GM18520 (cell line): ENCODE data around the gene RNPEPL1.

Experiments used
- ATAC-seq: cut with Tn5 transposase; IDR thresholded peaks from one replicate; pipeline ENCODE4 v1.9.1; 2021; ENCODE audit not compliant: unreplicated experiment

Gene RNPEPL1

DNA sequence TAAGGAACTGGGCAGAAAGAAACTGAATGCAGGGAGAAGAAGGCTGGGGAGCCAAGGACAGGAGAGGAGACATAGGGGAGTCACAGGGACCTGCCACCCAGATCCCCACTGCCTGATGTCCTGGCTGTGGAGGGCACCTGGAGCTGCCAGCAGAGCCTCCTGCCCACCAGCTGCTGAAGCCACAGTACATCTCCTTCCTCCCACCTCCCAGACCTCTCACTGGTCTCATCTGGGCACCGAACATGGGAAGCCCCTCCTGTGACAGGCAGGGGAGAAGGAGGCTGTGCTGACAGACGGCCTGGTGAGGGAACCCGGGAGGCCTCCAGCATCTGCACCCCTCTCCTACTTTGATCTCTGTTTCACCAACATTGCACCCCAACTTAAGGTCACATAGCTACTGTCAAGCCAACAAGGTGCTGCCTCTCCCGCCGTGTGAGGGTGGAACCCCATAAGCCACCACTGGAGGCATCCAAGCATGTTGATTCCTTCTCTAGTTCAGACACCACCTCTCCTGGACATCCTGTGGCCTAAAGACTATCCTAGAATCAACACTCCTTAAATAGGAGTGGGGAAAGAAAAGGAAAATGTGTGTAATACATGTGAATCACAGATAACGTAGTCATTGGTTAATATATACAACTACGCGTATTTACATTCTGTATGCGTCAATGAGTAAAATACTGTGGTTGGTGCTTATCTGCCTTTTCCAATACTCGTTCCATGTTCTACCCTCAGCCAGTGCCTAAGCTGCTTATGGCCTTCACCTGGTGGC is 3.5 kb upstream of the RNPEPL1 start:
- ATAC-seq = no peak

DNA sequence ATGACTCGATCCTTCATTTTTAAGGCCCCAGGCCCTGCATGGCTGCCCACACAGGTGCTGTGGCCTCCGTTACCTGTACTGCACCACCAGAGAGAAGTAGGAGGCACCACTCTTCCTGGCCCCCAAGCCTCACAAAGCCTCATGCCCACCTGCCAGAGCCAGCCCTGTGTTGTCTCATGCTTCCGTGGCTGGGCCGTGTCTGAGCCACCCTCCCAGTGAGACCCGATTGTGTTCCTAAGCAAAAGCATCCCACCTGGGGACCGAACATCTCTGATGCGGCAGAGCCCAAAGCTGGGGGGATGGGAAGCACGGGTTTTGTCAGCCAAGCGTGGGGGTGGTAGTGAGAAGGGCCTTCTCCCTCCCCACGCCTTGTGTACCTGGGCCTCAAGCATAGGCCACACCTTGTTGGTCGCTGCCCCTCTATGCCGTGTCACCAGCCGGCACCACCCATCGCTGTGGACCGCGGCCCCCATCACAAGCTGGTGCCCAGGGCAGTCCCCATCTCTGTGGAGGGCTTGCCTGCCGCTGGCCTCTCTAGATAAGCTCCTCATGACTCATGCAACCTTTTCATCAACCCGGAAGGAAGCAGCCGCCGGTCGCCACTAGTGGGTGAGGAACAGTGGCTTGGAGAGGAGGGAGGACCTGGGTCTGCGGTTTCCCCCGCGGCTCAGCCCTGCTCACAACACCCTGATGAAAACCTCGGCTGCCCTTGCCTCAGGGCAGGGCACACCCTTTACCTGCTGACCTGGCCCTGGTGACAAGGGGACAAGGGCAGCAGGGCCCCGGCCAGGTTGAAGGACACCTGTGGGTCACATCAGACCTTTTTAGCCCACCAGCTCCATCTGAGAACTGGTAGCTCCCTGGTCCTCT is 2.7 kb upstream of the RNPEPL1 start:
- ATAC-seq = peak; percentile 23

DNA sequence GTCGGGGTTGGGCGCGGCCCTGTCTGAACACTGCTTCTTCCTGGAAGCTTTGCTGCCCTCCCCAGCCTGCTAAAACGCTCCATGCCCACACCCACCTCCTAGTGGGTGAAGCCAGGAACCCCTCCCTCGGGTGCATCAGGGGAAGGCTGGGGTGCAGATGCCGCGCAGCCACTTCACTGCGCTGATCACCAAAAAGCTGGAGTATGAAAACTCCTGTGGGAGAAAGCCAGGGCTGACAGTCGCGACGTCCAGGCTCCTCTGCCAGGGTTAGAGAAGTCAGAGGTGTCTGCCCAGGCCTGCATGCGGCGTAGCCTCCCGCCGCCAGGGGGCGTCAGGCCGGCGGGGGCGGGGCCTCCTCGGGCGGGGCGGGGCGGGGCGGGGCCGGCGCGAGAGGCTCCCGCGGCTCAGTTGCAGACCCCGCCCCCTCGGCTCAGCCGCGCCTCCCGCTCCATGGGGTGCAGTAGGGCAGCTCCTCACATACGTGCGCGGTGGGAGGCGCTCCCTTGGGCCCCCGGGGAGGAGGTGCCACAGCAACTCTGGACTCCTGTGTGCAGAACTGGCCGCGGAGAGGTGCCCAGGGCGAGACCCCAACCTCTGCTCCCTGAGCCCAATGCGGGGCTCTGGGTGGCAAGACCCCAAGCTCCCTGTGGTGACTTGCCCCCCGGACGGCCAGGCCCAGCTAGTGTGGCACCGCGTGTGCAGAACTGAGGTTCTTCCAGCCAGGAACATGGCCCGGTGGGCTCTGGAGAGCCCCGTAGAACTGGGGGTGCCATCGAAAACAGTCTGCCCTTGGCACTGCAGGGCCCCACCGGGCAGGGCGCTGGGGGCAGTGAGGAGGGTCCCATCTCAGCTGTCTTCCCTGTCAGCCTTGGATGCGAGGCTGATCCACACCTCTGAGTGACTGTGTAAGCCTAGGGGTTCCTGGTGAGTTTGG is 1.8 kb upstream of the RNPEPL1 start:
- peak; percentile 21 for ATAC-seq

DNA sequence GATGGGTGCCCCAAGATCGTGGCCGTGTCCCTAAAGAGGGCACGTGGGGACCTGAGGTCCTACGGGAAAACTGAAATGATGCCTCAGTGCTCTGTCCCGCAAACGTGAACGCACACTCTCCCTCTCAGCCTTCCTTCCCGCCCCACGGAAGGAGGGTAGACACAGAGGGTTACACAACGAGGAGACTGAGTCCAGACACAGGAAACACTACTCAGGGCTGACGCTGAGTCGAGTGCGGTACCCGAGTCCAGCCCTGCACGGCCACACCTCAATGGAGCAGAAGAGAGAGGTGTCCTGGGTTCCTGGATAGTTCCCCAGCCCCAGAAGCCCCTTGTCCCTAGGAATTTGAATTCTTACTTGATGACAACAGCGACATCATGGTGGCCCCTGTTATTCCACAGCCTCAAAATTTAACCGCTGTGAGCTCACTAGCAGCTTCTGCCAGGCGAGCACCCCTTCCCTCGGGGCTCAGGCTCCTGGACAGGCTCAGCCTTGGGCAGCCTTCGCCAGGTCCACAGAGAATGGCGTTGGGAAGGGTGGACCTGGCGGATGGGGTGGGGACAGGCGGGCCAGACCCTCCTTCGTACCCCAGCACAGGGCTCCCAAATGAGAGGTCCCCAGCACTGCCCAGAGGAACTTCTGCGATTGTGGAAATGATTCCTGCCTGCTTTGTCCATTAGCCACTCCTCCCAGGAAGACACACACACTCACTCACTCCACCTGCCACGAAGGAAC is 980 bp upstream of the RNPEPL1 start:
- ATAC-seq = no peak

DNA sequence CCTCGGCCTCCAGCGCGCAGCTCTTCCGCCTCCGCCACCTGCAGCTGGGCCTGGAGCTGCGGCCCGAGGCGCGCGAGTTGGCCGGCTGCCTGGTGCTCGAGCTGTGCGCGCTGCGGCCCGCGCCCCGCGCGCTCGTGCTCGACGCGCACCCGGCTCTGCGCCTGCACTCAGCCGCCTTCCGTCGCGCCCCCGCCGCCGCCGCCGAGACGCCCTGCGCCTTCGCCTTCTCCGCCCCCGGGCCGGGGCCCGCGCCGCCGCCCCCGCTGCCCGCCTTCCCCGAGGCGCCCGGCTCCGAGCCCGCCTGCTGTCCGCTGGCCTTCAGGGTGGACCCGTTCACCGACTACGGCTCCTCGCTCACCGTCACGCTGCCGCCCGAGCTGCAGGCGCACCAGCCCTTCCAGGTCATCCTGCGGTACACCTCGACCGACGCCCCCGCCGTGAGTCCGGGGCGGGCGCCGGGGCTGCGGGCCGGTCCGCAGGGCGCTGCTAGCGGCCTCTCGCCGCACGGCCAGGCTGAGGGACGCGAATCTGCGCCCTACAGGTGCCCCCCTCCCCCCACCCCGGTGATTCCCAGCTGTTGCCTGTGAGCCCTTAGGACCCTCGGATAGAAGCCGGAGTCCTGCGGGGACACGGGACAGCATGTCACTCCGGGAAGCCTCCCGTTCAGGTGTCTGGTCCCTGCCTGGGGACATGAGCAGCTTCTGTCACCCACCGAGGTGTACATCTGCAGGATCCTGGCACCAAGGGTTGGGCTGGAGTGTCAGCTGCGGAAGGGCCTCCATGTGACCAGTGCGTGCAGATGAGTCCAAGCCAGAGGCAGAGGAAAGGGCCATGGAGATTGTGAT is 616 bp downstream of the RNPEPL1 start:
- peak; percentile 18 for ATAC-seq

DNA sequence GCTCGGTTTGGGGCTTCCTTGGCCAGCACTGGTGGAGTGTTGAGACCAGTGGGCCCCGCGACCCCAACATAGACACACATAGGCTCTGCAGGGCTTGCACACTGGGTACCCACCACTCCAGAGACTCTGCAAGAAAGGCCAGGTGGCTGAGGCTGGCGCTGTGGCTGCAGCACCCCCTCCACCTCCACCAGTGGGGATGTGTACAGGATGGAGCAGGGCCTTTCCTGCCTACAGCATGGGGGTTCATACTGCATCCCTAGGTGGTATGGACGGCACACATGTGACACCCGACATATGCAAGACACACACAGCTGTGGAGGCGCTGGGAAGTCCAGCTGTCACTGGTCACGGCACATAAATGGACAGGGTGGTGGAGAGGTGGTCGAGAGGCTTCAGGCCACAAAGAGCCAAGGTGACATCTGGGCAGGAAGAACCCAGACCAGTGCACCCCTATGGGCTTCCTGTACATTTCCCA is 1.3 kb downstream of the RNPEPL1 start:
- no peak for ATAC-seq

DNA sequence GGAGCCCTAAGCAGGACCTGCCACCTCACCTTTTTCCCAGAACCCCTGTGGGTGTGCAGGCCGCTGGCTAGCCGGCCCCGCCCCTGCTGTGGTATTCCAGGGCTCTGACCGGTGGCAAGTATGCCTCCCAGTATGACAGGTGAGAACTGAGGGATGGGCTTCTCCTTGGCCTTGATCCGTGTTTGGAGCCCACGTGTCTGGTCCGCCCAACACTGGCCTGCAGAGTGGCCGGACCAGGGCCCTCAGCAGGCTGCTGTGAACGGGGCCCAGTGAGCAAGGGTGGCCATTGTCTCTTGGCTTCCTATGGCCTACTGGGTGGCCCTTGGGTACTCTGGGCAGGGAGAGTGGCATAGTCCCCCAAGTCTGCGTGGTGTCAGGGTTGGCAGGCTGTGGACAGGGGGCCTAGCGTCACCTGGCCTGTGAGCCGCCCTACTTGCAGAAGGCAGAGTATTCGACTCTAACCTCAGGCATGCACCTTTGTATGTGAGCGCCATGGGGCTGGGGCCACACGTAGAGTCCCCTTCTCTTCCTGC is 1.8 kb downstream of the RNPEPL1 start:
- ATAC-seq = no peak

DNA sequence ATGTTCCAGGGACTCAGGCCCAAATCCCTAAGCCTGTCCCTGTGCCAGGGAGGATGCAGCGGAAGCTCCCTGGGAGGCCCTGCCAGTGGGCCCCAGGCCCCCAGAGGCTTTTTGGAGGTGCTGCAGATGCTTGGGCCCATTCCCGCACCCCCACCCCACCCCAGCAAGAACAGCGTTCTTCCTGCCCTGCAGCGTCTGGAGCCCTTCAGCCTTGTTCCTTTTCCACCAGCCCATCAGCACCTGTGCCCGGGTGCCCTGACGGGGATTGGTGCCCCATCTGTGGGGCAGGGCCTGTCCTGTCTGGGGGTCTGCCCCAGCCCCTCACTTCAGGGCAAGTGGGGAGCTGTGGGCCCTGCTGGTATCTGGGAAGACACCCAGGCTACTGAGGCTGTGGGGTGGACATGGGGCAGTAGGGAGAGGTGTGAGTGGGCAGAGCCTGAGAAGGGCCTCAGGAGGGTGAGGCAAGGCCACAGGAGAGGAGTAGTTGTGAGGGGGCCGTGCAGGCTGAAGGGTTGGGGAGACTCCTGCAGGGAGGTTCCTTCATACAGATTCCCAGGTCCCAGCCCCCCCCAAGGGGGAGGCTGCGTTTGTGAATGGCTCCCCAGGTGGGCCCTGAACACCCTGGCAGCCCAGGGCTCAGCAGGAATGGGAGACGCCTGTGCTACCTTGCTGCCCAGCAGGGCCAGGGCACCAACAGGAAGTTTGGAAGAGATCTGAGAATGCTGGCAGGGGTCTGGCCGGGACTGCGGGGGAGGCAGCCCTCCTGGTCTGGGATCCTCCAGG is 2.4 kb downstream of the RNPEPL1 start:
- ATAC-seq = no peak

DNA sequence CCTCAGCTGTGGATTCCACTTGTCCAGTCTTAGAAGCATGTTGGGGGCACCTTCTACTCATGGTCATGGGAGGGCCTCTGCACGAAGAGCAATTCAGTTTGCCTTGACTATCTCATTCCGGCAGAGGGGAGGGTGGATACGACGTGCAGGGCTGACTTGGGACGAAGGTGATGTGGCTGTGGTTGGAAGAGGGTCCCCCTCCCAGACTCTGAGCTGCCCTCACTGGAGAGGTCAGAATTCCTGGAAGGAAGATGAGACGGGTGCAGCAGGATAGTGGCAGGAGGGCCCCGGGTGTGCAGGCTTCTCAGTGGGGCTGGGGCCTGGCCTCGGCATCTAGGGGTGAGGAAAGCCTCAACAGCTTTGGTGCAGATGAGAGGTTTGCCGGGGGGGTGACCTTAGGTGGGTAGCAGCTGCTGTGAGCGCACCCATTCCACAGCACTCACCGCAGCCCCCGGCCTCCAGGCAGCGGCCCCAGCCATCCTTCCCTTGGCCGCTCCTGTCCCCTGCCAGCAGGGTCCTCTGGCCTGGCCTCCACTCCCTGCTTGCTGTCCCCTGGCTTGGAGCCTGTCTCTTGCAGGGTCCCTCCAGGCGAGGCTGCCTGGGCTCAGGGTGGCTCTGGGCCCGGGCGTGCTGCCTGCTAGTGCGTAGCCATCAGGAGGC is 3.2 kb downstream of the RNPEPL1 start:
- ATAC-seq = no peak

DNA sequence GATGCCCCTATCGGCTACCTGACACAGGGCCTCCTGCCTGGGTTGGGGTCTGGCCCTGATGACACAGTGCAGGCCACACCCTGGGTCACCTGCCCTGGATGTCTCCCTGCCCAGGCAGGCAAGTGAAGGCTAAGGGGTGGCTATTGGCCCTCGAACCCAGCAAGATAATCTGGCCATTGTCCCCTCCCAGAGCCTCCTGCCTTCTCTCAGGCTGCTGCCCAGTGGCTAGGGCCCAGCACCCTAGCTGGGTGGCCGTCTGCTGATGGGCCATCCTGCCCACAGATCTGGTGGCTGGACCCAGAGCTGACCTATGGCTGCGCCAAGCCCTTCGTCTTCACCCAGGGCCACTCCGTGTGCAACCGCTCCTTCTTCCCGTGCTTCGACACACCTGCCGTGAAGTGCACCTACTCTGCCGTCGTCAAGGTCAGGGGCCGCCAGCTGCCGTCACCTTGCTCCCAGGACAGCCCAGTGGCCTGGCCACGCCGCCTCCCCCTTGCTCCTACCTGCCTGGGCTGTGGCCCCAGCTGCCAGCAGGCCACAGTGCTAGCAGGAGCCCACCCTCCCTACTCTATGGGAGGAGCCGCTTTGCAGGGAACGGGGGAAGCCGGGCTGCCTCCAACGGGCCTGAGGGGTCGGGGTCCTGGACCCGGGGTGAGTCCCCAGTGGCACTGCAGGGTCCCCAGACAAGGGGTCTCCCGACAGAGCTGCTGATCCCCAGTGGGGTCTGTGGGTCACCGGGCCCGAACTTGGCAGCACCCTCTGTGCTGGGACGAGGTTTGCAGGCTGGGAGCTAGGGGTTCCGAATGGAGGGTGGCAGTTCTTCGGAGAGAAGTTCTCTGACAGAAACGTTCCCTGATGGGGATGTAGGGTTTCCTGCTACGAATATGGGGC is 4.1 kb downstream of the RNPEPL1 start:
- ATAC-seq = no peak

DNA sequence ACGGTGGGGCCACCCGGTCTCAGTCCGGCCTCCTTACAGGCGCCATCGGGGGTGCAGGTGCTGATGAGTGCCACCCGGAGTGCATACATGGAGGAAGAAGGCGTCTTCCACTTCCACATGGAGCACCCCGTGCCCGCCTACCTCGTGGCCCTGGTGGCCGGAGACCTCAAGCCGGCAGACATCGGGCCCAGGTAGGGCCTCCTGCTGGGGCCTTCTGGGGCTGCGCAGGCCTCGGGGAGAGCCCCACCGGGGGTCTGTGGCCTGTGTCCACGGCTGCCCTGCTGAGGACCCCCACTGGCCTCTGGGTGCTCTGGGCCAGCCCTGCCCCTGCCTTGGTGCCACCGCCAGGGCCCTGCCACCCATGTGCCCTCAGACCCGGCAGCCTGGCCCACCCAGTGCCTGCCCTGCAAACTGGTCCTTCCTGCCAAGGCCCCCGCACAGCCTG is 4.8 kb downstream of the RNPEPL1 start:
- no peak for ATAC-seq

DNA sequence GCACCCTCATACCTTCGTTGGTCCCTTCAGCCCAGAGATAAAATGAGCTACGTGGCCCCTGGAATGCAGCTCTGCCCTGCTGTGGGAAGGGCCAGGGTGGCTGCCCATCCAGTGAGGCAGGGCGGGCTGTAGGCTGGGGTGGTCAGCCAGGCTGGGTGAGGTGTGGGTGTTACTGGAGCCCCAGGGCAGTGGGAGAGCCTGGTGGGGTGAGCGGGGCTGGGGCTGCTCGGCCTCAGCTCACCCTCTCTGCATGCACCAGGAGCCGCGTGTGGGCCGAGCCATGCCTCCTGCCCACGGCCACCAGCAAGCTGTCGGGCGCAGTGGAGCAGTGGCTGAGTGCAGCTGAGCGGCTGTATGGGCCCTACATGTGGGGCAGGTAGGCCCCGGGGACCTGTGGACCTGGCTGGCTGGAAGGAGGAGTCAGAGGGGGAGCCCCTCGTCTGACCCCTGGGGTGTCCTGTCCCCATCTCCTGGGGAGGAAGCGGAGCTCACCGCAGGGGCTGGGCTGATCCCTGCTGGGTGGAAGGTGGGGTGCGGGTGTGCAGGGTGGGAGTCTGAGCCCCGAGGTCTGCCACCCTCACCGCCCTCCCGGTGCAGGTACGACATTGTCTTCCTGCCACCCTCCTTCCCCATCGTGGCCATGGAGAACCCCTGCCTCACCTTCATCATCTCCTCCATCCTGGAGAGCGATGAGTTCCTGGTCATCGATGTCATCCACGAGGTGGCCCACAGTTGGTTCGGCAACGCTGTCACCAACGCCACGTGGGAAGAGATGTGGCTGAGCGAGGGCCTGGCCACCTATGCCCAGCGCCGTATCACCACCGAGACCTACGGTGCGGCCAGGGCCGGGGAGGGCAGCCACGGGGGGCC is 5.5 kb downstream of the RNPEPL1 start:
- no peak for ATAC-seq

DNA sequence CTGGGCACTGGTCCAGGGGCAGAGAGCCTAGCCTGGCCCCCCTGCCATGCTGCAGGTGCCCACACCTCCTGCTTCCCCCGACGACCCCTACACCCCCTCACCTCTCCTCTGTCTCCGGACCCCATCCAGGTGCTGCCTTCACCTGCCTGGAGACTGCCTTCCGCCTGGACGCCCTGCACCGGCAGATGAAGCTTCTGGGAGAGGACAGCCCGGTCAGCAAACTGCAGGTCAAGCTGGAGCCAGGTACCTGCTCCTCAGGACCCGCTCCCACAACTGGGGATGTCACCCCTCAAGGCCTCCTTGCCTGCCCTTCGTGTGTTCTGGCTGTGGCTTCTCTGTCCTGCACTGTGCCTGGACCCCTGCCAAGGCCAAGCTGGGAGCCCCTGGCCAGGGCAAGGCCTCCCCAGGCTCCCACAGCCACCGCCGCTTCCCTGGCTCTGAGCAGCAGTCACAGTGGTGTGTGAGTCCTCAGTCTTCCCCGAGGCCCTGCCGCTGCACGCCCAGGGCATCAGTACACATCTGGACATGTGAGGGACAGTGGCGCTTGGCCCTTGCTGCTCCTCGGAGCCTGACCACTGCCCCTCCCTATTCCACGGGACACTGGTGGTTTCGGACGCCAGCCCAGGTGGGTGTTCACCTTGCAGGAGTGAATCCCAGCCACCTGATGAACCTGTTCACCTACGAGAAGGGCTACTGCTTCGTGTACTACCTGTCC is 6.3 kb downstream of the RNPEPL1 start:
- no peak for ATAC-seq

DNA sequence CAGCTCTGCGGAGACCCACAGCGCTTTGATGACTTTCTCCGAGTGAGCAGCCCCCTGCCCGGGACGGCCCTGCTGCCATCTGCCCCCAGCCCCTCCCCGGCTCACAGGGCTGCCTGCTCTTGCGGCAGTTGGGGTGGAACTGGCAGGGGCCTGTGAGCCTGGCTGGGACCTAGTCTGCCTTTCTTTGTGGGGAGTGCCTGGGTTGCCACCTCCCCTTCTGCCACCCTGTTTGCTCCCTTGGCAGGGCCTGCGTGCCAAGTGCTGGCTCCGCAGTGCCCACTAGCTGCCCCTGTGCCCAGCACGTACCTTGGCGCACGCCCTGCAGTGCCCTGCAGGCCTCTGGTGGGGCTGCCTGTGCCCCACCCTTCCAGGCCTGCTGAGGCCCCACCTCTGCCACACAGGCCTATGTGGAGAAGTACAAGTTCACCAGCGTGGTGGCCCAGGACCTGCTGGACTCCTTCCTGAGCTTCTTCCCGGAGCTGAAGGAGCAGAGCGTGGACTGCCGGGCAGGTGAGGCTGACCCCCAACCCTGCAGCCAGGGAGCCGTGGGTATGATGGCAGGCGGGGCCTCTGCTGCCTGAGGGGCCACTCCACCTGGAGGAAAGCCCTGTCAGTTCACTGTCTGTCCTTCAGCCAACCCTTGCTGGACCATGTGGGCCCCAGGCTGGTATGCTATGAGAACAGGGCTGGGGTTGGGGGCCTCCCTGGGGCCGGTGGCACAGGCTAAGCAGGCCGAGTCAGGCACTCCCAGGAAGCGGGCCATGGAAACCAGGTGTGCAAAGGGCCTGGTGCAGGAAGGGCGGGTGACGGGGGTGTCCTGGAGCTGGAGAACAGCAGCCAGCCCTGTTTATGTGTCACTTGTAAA is 7.0 kb downstream of the RNPEPL1 start:
- no peak for ATAC-seq
